GM12878 (cell line): ENCODE data around the gene HSPA2. TPM values are rescaled to one million over a fixed set of nuclear protein-coding genes. Genes with fewer than 3 reads are reported as not detected.

Experiments used
- ATAC-seq: fragments of 200-7000 bp; cut with Tn5 transposase; 3 replicates; pipeline ENCODE4 v1.9.1; 2020; ENCODE audit warnings: mild to moderate bottlenecking, moderate library complexity
- BruUV-seq: library from RNA; stranded (reverse); fragments of 400-500 nt; replicated peaks from 2 replicates; lab custom pipeline; 2021; lab: Mats Ljungman, UMichigan
- CTCF ChIA-PET: fragments of 300-600 bp; sonication (Branson Sonifier 250); formaldehyde crosslinking; extraction: SDS; loops from one replicate; lab custom pipeline; 2021; ENCODE audit warnings: inconsistent platforms; lab: Yijun Ruan, JAX
- POLR2A ChIA-PET: fragments of 350-600 bp; formaldehyde crosslinking; extraction: SDS; loops from one replicate; lab custom pipeline; 2021; ENCODE audit warnings: inconsistent platforms; lab: Charles Lee
- RAD21 ChIA-PET: fragments of 300-600 bp; sonication (Branson Sonifier 250); formaldehyde crosslinking; loops from one replicate; lab custom pipeline; 2023; ENCODE audit warnings: antibody characterized with exemption; ENCODE audit not compliant: unreplicated experiment; lab: Charles Lee
- SMC1A ChIA-PET: fragments of 300-600 bp; sonication (Branson Sonifier 250); formaldehyde crosslinking; loops from one replicate; lab custom pipeline; 2023; ENCODE audit not compliant: unreplicated experiment, uncharacterized antibody; lab: Charles Lee
- DNase-seq: peaks from one replicate; pipeline ENCODE4 v3.0.0-alpha.2; 2011; ENCODE audit warnings: low read depth, low spot score
- FAIRE-seq: peaks from 3 replicates; lab custom pipeline; 2011; peaks lifted over from hg19 to GRCh38; lab: Jason Lieb, UNC
- H2AFZ ChIP-seq: 2 replicates; pipeline ENCODE4 v1.6.0; 2011; ENCODE audit warnings: low read depth, low read length, control low read depth; ENCODE audit not compliant: control insufficient read depth
- H3K27ac ChIP-seq: 2 replicates; pipeline ENCODE4 v1.5.1; 2011; ENCODE audit warnings: control low read depth; ENCODE audit not compliant: control insufficient read depth, insufficient read depth
- H3K27me3 ChIP-seq, 2 experiments: replicated peaks in 1 of 2; 2 replicates each; pipeline versions ENCODE4 v1.6.0 to v1.6.1; 2011; ENCODE audit warnings: low read length in 1 of 2; ENCODE audit not compliant: control insufficient read depth in 2 of 2, insufficient read depth in 2 of 2
- H3K36me3 ChIP-seq, 2 experiments: 2 replicates each; pipeline ENCODE4 v1.5.1; 2011; ENCODE audit warnings: low read length in 1 of 2; ENCODE audit not compliant: control insufficient read depth in 2 of 2, insufficient read depth in 2 of 2
- H3K4me1 ChIP-seq: 2 replicates; pipeline ENCODE4 v1.6.1; 2011; ENCODE audit warnings: mild to moderate bottlenecking, low read length, moderate library complexity, mixed read lengths; ENCODE audit not compliant: control insufficient read depth, insufficient read depth
- H3K4me2 ChIP-seq: 2 replicates; pipeline ENCODE4 v1.6.0; 2011; ENCODE audit warnings: control low read depth; ENCODE audit not compliant: control insufficient read depth, insufficient read depth
- H3K4me3 ChIP-seq: fragments of 200-600 bp; sonication (generic); 2 replicates; pipeline ENCODE4 v1.5.1; 2016
- H3K79me2 ChIP-seq: 2 replicates; pipeline ENCODE4 v1.6.0; 2011; ENCODE audit warnings: low read length; ENCODE audit not compliant: control insufficient read depth, insufficient read depth
- H3K9ac ChIP-seq: 2 replicates; pipeline ENCODE4 v1.8.0; 2011; ENCODE audit warnings: low read length, control low read depth, mixed read lengths; ENCODE audit not compliant: control insufficient read depth, insufficient read depth
- H3K9me3 ChIP-seq: replicated peaks from 3 replicates; pipeline ENCODE4 v1.5.1; 2011; ENCODE audit warnings: mild to moderate bottlenecking, low read length; ENCODE audit not compliant: control insufficient read depth, insufficient read depth
- H4K20me1 ChIP-seq: 2 replicates; pipeline ENCODE4 v1.6.0; 2011; ENCODE audit not compliant: control insufficient read depth, insufficient read depth
- CHD4 ChIP-seq: fragments of 200-600 bp; sonication (generic); IDR thresholded peaks from 2 replicates; pipeline ENCODE4 v1.6.1; 2016; ENCODE audit warnings: mild to moderate bottlenecking
- EED ChIP-seq: sonication (generic); IDR thresholded peaks from 2 replicates; pipeline ENCODE4 v1.6.1; 2016; ENCODE audit warnings: antibody characterized with exemption, low read depth
- MLLT1 ChIP-seq: fragments of 450-650 bp; IDR thresholded peaks from 2 replicates; pipeline ENCODE4 v1.6.1; 2016; ENCODE audit warnings: mild to moderate bottlenecking
- MYC ChIP-seq: IDR thresholded peaks from 2 replicates; pipeline ENCODE4 v1.6.1; 2011; ENCODE audit warnings: mild to moderate bottlenecking, low read length, moderate library complexity, inconsistent platforms; ENCODE audit not compliant: insufficient read depth, insufficient replicate concordance, insufficient read length, severe bottlenecking
- NFYB ChIP-seq: IDR thresholded peaks from 2 replicates; pipeline ENCODE4 v1.6.1; 2011; ENCODE audit warnings: low read depth, mild to moderate bottlenecking, low read length, improper control_type of control experiment, moderate library complexity; ENCODE audit not compliant: insufficient read depth
- RCOR1 ChIP-seq: conservative IDR thresholded peaks from 2 replicates; pipeline ENCODE4 v1.6.1; 2012; ENCODE audit warnings: low read depth, low read length, improper control_type of control experiment
- RELB ChIP-seq: fragments of 450-650 bp; IDR thresholded peaks from 2 replicates; pipeline ENCODE4 v1.6.1; 2017; ENCODE audit warnings: low read depth, mild to moderate bottlenecking, moderate library complexity
- SUZ12 ChIP-seq: fragments of 200-600 bp; sonication (generic); IDR thresholded peaks from one replicate; pipeline ENCODE4 v1.6.1; 2018; ENCODE audit warnings: antibody characterized with exemption, mild to moderate bottlenecking; ENCODE audit not compliant: unreplicated experiment
- WGBS: methylation state at CpG from one replicate; pipeline ENCODE4 v1.1.6; 2016; ENCODE audit warnings: low lambda C conversion rate; ENCODE audit not compliant: insufficient replicate concordance, insufficient coverage; ENCODE audit errors: missing lambda C conversion rate; 5-methylcytosine and 5-hydroxymethylcytosine counted together
- in situ Hi-C: fragments of 300-500 bp; cut with MboI; formaldehyde crosslinking; loops from 9 replicates; pipeline ENCODE4 v1.14.3; 2018; ENCODE audit warnings: mixed read lengths
- intact Hi-C: fragments of 100-400 bp; cut with micrococcal nuclease; formaldehyde crosslinking; loops from one replicate; pipeline ENCODE4 v1.14.2; 2022; ENCODE audit not compliant: unreplicated experiment
- polyA plus RNA-seq, 11 experiments: library from polyadenylated mRNA; depleted of rRNA in 4 of 11; unstranded in 6 of 11; stranded (reverse) in 5 of 11; fragments of >200 nt; fragmentation: Nextera tagmentation in 4 of 11; fragmentation: Illumina TruSeq in 1 of 11; extraction: Ambion mirVana in 4 of 11; extraction: Trizol in 1 of 11; gene quantifications; 1 replicate in 1 of 11; 2 replicates in 10 of 11; pipeline versions ENCODE4 v1.2.1 to v1.2.3, GENCODE V29; 2011 to 2016; ENCODE audit warnings: inconsistent platforms in 2 of 11, missing spikeins in 2 of 11, low read depth in 1 of 11
- total RNA-seq, 4 experiments: library from RNA; depleted of rRNA in 3 of 4; stranded (reverse); fragments of >200 nt in 3 of 4; fragmentation: Illumina TruSeq in 1 of 4; extraction: Trizol in 1 of 4; gene quantifications; 2 replicates each; pipeline versions ENCODE4 v1.2.1 to v1.2.3, GENCODE V29; 2013 to 2021

HSPA2 gene
- total and polyA plus RNA-seq, 10 of the 15 experiments (the other 5 are each of a cell fraction or from before 2014, with no cell fraction given), result 0.02 to 1.2 (median 0.65) TPM

- no peaks in the 10 kb centered on the region for H3K4me1 ChIP-seq
- ChIA-PET CTCF (interaction anchor here (1.9 kb wide), 1 partner anchor 115 kb away, joined by 7 read pairs; no protein-coding TSS in a partner anchor), SMC1A (interaction anchor here (1.8 to 2.2 kb wide), 2 partner anchors 92 to 127 kb away, joined by 5 to 6 read pairs; no protein-coding TSS in a partner anchor), POLR2A (no interaction called here), RAD21 (interaction anchor here (0.7 kb wide), 1 partner anchor 24 kb away, joined by 5 read pairs; no protein-coding TSS in a partner anchor)
- no peaks in the 10 kb centered on the region for H3K36me3 ChIP-seq
- H2AFZ ChIP-seq, result no peak overlapping the region
- in situ Hi-C loops, result no loop called here
- H3K9me3 ChIP-seq, result peaks cover 15% of the 10 kb centered on the region; the same call in 2 of the 3 replicates
- H3K4me2 ChIP-seq, result no peak overlapping the region
- FAIRE-seq, result no peak
- no peak overlapping the region for H3K4me3 ChIP-seq
- no peaks in the 10 kb centered on the region for H4K20me1 ChIP-seq
- ATAC-seq, result no peak
- peaks cover 6 to 9% of the 10 kb centered on the region in 2 experiments for H3K27me3 ChIP-seq
- H3K9ac ChIP-seq, result no peak overlapping the region
- no peak for TF ChIP-seq CHD4
- no peak for TF ChIP-seq EED
- TF ChIP-seq MYC, result no peak
- H3K79me2 ChIP-seq, result no peaks in the 10 kb centered on the region
- H3K27ac ChIP-seq, result no peak overlapping the region
- DNase-seq, result no peak
- intact Hi-C loops, result loop anchor here (5.0 kb wide), 2 partner anchors 93 to 218 kb away; no protein-coding TSS in a partner anchor
- WGBS, result 62% methylated on average over 4 of the region's 5 CpGs
- BruUV-seq, result no TSS peak
Observed at GRCh38 chr14:64544607-64545312, 4.2 kb downstream of the HSPA2 start.

DNA sequence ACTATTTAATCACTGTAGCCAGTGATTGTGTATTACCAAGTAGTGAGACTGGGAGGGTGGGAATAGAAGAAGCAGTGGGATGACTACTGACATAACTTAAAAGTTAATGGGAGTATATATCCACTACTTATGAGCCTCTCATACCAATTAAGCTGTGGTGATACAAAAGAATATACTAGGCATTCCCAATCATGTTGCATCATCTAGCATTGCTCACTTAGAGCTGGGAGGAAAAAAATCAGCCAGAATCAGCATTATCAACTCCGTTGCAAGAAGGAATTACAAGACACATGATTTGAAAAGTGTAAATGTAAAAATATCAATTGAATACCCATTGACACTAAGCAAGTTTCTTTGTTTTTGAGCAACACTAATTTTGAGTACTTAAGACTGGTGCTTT is 8.5 kb downstream of the HSPA2 start:
- H3K27me3 ChIP-seq, result peaks cover 3 to 11% of the 10 kb centered on the region in 2 experiments
- ATAC-seq, result no peak
- H3K4me3 ChIP-seq, result no peak overlapping the region
- no peak overlapping the region for H2AFZ ChIP-seq
- H4K20me1 ChIP-seq, result no peaks in the 10 kb centered on the region
- intact Hi-C loops, result no loop called here
- H3K79me2 ChIP-seq, result no peaks in the 10 kb centered on the region
- no peaks in the 10 kb centered on the region for H3K9me3 ChIP-seq
- RAD21 ChIA-PET, result no interaction called here
- no TSS peak for BruUV-seq
- 64% methylated on average over 1 of the region's 1 CpG for WGBS
- H3K27ac ChIP-seq, result no peak overlapping the region
- DNase-seq, result no peak
- SMC1A ChIA-PET, result no interaction called here
- in situ Hi-C loops, result no loop called here
- no peak overlapping the region for H3K4me2 ChIP-seq
- POLR2A ChIA-PET, result no interaction called here
- no peaks in the 10 kb centered on the region for H3K4me1 ChIP-seq
- CTCF ChIA-PET, result no interaction called here
- no peaks in the 10 kb centered on the region for H3K36me3 ChIP-seq
- no peak overlapping the region for H3K9ac ChIP-seq
- no peak for FAIRE-seq
- TF ChIP-seq NFYB (no peak), MLLT1 (no peak), RELB (no peak), RCOR1 (no peak), SUZ12 (no peak)
